ENCODE measurements around the gene PLEKHA7.

DNA sequence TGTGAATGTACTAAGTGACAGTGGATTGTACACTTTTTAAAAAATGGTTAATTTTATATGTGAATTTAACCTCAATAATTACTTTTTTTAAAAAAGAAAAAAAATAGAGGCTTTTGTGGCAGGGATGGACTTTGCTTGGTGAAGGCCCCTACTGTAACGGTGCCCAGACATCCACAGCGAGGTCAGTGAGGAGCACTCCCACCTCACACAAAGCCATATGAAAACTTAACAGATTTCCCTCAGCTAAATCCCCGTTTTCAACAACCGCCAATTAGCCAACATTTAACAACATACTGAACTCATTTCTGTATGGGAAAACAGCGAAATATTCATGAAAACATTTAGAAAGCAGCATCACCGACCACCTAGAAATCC, 276.4 kb downstream of the PLEKHA7 start:
- TF ChIP-seq, protein P1, sequence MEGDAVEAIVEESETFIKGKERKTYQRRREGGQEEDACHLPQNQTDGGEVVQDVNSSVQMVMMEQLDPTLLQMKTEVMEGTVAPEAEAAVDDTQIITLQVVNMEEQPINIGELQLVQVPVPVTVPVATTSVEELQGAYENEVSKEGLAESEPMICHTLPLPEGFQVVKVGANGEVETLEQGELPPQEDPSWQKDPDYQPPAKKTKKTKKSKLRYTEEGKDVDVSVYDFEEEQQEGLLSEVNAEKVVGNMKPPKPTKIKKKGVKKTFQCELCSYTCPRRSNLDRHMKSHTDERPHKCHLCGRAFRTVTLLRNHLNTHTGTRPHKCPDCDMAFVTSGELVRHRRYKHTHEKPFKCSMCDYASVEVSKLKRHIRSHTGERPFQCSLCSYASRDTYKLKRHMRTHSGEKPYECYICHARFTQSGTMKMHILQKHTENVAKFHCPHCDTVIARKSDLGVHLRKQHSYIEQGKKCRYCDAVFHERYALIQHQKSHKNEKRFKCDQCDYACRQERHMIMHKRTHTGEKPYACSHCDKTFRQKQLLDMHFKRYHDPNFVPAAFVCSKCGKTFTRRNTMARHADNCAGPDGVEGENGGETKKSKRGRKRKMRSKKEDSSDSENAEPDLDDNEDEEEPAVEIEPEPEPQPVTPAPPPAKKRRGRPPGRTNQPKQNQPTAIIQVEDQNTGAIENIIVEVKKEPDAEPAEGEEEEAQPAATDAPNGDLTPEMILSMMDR (conservative IDR thresholded peaks at IDR 0.05; ENCODE audit: low read depth, low read length), result no peak
- no peak for TF ChIP-seq EZH2 (IDR thresholded peaks at IDR 0.05; ENCODE audit: low read length, unreplicated experiment)
- TF ChIP-seq EZH2phosphoT487 (IDR thresholded peaks at IDR 0.05; ENCODE audit: borderline replicate concordance, low read length), result no peak

Measured in PC-3 (cell line).